HG03135 (cell line): ENCODE data around the gene CACNA1B.

Experiments used
- ATAC-seq: cut with Tn5 transposase; IDR thresholded peaks from one replicate; pipeline ENCODE4 v1.9.1; 2021; ENCODE audit warnings: mild to moderate bottlenecking, moderate library complexity; ENCODE audit not compliant: unreplicated experiment

Gene CACNA1B

DNA sequence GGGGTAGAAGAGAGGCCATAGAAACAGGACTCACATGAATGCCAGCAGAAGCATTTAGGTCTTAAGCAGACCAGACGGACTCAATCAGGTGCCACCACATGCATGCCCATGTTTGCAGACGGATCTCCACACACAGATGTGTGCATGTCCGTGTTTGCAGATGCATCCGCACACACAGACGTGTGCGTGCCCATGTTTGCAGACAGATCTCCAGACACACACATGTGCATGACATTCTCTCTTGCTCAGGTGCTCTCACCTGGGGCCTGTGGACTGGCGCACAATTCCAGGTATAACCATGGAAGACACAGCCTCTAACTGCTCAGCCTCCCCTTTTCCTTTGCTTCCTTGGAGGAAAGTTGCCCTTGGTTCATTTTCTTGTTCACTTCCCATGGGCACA, 148.3 kb downstream of the CACNA1B start:
- ATAC-seq: no peak

DNA sequence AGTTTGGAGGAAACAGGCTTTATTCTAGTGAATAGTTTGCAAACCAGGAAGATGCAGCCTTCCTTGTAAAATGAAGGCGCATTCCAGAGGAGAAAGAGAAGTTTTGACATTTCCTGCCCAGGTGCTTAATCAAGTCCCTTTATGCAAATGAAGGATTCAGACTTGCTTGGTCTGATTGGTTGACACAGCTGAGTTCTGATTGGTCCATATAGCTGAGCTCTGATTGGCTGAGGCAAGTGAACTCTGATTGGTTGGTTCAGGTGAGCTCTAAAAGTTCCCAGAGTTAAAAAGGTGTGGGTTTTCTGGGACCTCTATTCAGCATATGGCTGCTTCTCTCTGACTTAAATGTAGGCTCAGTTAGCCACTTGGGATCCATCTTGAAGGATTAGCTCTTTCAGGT, 151.0 kb downstream of the CACNA1B start:
- ATAC-seq: no peak

DNA sequence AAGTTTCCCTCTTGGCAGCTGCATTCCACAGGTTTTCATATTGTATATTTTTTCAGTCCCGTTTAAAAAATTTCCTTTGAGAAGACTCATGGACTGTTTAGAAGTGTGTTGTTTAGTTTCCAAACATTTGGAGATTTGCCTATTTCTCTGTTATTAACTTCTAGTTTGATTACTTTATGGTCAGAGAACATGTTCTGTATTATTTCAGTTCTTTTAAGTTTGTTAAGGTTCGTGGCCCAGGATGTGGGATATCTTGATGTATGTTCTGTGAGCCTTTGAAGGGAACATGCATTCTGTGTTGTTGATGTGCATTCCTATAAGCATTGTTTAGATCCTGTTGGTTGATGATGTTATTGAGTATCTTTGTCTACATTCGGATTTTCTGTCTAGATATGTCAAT, 153.6 kb downstream of the CACNA1B start:
- ATAC-seq: no peak

DNA sequence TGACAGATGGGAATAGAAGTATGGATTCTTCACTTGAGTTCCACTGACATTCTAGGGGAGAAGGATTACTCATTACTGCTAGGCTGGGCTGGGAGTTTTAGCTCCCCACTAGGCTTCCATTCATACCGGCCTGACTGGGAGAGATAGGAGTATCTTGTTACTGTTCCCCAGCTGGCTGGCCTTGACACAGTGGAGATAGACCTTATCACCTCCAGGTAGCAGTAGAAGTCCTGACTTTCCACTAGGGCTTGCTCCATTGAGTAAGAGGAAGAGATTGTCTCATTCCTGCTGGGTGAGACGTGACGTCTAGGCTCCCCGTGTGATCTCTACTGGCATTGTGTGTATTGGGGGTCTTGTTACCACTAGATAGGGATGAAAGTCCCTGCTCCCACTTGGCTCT, 156.4 kb downstream of the CACNA1B start:
- ATAC-seq: no peak

DNA sequence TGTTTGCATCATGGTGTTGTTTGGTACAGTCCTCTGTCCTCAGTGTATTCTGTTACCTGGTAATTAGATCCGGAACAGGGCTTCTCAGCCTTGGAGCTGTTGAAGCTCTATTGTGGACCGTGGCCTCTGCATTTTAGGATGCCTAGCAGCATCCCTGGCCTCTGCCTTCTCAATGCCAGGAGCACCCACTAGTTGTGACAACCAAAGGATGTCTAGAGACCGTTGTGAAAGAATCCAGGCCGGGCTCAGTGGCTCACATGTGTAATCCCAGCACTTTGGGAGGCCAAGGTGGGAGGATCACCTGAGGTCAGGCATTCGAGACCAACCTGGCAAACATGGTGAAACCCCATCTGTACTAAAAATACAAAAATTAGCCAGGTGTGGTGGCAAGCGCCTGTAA, 159.6 kb downstream of the CACNA1B start:
- ATAC-seq: no peak

DNA sequence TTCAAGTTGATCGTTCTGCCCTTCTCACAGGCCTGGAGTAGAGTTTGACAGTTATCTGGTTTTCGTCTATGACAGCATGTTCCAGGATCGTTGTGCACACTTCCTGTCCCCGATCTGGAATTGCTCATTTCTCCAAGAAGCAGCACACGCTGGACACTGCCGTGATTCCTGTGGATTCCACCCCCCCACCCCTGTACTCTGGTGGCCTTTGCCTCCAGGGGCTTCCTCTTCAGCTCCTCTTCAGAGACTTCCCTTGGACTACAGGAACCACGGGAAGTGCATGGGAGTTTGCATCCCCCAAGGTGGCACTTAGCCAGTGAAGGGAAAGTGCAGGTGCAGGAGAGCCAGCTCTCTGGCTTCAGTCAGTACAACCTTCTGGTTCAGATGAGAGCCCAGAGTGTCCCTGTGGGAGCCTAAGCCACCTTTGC, 160.7 kb downstream of the CACNA1B start:
- no peak for ATAC-seq

DNA sequence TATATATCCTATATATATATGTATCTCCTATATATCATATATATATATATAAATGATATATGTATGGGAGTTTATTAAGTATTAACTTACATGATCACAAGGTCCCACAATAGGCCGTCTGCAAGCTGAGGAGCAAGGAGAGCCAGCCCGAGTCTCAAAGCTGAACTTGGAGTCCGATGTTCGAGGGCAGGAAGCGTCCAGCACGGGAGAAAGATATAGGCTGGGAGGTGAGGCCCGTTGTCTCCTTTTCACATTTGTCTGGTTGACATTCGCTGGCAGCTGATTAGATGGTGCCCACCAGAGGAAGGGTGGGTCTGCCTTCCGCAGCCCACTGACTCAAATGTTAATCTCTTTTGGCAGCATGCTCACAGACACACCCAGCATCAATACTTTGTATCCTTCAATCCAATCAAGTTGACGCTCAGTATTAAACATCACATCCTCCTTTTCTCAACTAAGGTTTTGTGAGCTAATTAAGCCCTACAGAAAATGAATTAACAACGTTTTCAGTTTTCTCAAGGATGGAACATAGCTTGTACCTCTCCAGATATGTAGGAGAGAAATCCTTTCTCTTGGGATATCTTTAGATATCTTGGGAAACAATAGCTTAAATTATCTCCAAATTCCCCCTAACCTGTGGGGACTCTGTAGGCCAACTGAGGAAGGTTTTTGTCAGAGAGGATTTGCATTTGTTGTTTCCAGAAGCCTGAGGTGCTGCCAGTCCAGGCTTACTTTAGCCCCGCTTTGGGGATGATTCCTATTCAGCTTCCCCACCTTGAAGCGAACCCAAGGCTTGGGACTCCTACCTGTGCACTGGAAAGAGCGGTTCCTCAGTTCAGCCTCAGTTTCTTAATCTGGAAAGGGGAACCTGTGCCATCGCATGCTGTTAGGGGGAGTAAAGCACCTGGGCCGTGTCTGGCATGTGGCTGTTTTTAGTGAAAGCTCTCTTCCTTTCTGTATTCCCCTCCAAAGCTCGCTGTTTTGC, 163.2 kb downstream of the CACNA1B start:
- no peak for ATAC-seq

DNA sequence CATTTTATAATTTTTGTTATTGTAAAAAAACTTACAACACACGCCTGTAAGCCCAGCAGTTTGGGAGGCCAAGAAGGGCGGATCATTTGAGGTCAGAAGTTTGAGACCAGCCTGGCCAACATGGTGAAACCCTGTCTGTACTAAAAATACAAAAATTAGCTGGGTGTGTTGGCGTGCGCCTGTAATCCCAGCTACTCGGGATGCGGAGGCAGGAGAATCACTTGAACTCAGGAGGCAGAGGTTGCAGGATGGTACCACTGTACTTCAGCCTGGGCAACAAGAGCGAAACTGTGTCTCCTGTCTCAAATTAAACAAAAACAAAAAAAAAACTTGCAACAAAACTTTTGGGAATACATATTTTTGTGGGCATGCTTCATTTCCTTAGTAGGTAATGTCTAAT, 164.6 kb downstream of the CACNA1B start:
- no peak for ATAC-seq

DNA sequence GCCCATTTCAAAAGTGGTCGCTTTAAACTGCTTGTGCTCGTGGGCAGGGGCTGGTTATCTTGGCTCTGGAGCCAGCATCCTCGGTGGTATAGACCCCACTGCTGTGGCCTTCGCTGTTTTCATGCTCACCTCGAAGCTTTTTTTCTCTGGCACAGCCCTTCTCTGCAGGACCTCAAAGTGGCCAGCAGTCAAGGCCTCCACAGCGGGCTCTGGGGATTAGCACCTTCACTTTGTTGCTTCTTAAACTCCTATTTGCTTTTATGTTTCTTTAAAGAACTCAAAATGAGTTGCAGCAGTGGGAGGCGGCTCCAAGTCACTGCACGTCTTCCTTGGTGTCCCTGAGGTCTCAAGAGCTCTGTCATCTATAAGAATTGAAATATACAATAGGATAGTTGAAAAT, 165.1 kb downstream of the CACNA1B start:
- ATAC-seq: no peak

DNA sequence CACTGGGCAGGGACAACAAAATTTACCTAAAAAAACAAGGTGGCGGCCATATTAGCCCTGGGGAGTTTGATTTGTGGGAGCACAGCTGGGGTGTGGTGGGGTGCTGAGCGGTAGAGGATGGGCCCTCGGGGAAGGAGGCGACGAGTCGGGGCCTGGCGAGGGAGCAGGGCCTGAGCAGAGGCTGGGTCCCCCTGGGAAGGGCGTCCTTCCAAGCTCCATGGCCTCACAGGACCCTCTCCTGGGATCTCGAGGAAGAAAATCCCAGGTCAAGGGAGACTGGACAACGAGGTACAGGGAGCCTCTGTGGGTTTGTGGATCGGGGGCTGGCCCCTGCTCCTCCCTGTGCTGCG, 165.5 kb downstream of the CACNA1B start:
- ATAC-seq: no peak

DNA sequence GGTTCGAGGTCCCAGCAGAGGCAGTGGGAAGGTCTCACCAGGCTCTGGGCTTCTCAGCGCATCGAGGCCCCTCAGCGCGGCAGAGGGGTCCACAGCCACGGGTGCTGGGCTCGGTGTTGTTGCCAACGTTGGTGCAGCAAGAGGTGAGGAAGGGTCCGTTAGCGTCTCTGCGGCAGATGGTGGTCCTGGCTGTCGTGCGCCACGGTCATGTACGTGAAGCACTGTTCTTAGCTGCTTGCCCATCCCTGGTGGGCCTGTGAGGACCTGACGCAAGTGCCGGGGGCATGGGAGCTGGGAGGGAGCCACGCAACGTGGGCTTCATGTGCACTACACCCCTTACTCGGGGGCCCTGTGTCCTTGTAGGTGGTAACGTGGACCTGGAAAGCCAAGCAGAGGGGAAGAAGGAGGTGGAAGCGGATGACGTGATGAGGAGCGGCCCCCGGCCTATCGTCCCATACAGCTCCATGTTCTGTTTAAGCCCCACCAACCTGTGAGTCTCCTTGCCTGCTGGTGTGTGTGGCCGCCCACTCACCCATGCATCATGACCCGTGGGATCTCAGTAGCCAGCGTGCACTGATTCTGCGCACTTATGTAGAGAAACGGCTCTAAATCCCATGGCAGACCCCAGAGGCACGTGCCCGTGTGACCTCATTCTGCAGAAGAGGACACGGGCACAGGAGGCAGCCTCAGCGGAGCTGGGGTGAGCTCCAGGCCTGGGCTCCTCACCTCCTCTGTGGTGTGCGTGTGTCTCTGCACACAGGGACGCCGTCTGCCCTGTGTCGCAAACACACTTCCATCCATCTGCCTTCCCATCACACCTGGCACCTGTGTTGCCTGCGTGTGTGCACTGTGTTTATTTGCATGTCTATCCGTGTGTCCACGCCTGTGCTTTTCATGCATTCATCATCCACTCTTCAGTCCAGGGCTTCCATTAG, 166.1 kb downstream of the CACNA1B start:
- ATAC-seq: no peak

DNA sequence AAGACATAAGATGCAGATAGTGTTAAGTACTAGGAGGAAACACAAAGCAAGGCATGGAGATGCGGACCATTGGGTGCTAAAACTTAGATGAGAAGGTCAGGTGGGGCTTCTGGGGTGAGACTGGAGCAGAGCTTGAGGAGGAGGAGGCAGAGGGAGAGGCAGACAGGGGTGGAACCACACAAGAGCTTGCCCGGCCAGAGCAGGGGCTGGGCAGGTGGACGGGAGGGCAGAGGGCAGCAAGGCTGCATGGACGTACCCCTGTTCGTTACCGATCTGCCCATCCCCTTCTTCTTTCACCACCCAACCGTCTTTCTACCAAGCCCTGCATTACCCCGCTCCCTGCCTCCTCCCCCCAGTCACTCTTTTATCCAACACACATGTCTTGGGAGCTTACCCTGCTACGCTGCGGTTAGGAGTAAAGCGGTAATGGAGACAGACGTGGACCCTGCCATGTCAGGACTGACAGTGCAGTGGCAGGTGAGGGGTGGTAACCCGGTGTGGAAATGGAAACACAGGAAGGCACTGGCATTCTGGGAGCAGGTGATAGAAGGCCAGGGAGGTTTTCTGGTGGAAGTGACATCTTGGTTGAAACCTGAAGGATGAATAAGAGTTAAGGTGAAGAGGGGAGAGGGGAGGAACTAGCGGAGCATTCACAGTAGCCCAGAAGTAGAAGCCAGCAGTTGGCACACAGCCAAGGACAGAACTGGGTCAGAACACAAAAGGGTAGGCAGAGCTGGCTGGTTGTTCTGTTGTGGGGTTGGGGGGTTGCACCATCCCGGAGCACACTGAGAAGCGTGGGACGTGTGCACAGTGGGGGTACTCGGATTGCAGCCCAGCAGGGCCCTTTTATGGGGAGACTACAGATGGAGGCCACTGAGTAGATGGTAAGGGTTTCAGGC, 167.2 kb downstream of the CACNA1B start:
- no peak for ATAC-seq

DNA sequence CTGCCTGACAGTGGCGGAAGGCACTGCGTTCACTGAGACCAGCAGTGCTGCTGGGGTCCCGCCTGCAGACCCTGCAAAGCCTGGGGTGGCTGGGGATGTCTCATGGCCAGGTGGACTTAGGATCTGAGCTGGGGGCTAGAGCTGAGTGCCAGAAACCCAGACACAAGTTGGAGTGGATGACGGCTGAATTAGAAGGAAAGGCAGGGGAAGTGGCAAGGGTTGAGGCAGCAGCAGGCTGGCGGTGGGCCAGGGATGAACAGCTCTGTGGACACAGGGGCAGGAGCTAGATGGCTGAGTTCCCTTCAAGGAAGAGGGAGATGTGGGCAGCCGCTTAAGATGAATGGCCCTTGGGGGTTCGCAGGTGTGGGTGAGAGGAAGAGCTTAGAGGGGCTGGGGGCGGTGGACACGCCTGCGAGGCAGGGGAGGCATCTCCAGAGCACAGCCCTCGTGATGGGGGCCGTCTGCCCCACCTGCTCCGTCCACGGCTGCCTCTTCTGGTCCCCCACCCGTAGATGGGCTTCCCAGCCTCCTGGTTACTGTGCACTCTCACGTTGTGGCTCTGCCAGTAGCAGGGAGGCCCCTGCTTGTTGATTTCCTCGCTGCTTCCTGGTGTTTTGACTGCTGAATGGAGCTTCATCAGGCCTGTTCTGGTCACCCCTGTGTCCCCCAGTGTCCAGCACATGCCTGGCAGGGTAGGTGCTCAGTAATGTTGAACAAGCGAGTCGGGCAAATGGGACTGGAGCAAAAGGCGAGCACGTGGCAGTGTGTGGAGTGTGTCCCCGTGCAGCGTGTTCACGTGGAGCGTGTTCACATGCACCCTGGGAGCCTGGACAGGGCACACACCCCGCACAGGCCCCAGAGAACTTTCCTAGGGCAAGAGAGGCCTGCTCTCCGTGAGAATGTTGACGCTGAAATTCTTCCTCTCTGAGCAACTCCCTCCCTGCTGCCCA, 168.2 kb downstream of the CACNA1B start:
- ATAC-seq: no peak

DNA sequence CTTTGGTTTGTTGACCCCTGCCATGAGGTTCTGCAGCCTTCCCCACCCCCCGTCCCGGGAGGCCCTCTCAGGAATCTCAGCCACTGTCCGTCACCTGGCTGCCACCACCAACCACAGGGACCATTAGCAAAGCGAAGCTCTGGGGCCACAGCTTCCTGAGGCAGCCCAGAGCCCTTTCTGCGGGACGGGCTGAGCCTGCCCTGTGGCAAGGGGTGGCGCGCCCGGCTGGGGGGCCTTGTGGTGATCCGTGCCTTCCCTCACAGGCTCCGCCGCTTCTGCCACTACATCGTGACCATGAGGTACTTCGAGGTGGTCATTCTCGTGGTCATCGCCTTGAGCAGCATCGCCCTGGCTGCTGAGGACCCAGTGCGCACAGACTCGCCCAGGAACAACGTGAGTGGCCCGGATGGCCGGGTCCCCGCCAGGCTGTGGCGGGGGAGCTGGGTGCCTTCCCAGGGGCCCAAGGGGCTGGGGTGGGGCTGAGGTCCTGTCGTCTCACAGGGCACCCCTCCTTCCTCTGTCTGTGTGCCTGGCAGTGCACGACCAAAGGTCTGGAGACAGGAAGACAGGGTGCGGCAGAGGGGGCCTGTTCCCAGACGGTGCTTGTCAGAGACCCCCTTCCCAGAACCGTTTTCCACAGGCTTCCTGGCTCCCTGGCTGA, 169.2 kb downstream of the CACNA1B start:
- ATAC-seq: no peak

DNA sequence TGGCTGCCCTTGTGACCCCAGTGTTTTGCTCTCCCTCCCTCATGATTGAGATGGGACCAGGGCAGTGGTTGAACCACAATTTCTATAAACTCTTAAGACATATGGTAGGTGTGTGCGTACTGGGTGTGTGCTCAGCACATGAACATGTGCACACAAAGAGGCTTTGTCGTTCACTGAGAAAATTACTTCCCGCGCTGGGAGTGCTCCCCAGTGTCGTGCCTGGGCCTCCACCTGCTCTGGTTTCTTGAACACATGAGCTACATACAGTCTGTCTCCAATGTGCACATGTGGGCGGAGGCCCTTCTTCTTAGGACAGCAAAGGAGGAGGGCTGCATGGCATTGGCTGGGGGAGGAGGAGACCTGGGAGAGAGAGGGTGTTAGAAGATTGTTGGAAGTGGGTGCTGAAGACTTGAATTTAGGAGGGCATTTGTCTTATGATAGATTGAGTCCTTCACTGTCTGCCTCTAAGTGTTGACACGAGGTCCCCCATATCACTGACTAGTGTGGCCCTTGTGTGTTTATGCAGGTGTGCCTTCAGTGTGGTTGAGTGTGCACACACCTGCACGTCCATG, 170.0 kb downstream of the CACNA1B start:
- ATAC-seq: no peak

DNA sequence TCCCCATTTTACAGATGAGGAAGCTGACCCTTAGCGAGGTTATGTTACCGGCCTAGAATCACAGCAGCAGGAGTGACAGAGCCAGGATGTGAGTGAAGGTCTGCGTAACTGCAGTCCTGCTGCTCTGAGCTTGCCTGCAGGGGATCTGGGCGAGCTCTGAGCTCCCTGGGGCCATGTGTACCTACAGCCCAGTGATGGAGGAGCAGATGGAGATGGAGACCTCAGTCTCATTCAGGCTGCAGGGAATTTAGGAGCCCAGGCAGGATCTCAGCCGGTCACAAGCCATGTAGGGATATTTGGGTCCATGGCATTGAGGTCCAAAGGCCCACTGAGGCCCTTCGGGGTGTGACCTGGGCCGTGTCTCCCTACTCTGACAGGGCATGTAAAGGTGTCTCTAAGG, 170.6 kb downstream of the CACNA1B start:
- no peak for ATAC-seq

DNA sequence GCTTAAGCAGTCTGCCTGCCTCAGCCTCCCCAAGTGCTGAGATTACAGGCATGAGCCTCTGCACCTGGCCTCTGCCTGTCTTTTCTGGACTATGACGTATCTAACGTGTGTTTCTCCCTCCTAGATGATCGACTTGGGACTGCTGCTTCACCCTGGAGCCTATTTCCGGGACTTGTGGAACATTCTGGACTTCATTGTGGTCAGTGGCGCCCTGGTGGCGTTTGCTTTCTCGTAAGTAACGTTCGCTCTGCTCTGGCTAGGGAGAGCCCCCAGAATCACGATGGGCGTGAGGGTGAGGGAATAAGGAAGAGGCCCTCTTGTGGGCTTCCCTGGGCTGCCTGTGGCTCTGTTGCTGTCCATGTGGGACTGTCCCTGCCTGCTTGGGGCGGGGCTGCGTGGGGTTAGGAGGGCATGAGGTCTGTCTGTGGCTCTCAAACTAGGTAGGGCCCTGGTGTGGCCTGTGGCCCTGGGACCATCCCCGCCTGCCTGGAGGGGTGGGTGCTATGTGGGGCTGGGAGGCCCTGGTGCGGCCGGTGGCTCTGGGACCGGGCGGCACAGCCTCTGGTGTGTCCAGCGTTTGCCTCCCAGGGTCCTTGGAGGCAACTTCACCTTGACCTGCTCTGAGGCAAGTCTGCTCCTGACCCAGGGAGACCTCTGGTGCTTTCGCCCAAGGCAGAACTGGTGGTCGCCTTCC, 171.7 kb downstream of the CACNA1B start:
- no peak for ATAC-seq

DNA sequence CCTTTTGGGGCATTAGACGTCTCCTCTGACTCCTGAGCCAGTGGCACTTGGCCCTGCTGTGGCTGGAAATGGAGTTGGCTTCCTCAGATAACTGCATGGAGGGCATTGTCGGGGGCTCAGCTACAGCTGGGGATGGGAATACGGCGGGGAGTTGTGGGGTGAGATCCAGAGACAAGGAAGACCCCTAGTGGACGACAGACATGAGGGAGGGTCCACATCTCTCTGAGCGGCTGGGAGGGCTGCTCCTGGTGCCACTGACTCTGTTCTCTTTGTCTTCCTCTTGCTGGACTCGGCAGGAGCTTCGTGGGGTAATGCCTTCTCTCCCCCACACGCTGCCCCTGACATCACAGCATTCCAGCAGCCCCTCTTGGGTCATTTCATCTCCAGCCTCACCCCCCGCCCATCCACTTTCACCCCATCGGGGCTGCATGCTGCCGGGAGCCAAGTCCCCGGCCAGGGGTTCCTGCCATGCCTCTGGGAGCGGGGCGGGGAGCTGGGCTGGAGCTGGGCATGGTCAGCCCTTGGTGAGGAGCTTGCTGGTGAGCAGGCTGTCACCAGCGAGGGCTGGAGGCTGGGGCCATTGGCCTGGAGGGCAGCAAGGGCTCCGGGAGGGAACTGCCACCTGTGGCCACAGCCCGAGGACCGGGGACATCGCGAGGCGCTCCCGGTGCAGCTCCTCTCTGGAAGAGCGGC, 172.3 kb downstream of the CACNA1B start:
- no peak for ATAC-seq
